Breast epithelium (tissue), 4 donors: Measurements from ENCODE around the gene IQCH. TPM values are rescaled to one million over a fixed set of nuclear protein-coding genes. Genes with fewer than 3 reads are reported as not detected.
"Not testable (repeated sequence)": the region's sequence is repeated elsewhere in the genome, so short reads cannot be mapped to it uniquely, and the experiment has no call there.

Source experiments
- DNase-seq, 2 donors: peaks; one replicate each; pipeline ENCODE4 v3.0.0-alpha.2; 2019; ENCODE audit warnings: low spot score in 2 of 2
- H3K27ac ChIP-seq, 2 donors: fragments of 200-600 bp; sonication (generic) in 1 of 2; one replicate each; pipeline ENCODE4 v1.5.1; 2016 to 2019; ENCODE audit warnings: mild to moderate bottlenecking in 1 of 2
- H3K27me3 ChIP-seq, 2 donors: fragments of 200-600 bp; sonication (generic) in 1 of 2; one replicate each; pipeline versions ENCODE4 v1.5.1 to v1.6.0; 2017 to 2019; ENCODE audit warnings: control low read depth in 1 of 2, mild to moderate bottlenecking in 1 of 2
- H3K36me3 ChIP-seq: fragments of 200-600 bp; one replicate; pipeline ENCODE4 v1.5.1; 2019
- H3K4me1 ChIP-seq, 2 donors: fragments of 200-600 bp; sonication (generic); one replicate each; pipeline ENCODE4 v1.5.1; 2016 to 2019; ENCODE audit warnings: control low read depth in 1 of 2
- H3K4me3 ChIP-seq, 3 donors: fragments of 200-600 bp; sonication (generic); 1 replicate in 2 of 3; 2 replicates in 1 of 3; pipeline ENCODE4 v1.5.1; 2016 to 2019; ENCODE audit warnings: mild to moderate bottlenecking in 3 of 3, moderate library complexity in 2 of 3
- H3K9me3 ChIP-seq, 2 donors: fragments of 200-600 bp; sonication (generic) in 1 of 2; one replicate each; pipeline ENCODE4 v1.5.1; 2016 to 2019; ENCODE audit warnings: control low read depth in 1 of 2
- CTCF ChIP-seq, 3 donors: fragments of 450-650 bp; IDR thresholded peaks; one replicate each; pipeline ENCODE4 v1.5.1; 2016 to 2017; ENCODE audit warnings: antibody characterized with exemption in 3 of 3, mild to moderate bottlenecking in 3 of 3, moderate library complexity in 3 of 3
- POLR2A ChIP-seq: fragments of 450-650 bp; IDR thresholded peaks from one replicate; pipeline ENCODE4 v1.6.1; 2016; ENCODE audit warnings: antibody characterized with exemption, mild to moderate bottlenecking, moderate library complexity
- POLR2AphosphoS5 ChIP-seq, 3 donors: sonication (generic); formaldehyde crosslinking; IDR thresholded peaks; one replicate each; pipeline ENCODE4 v1.6.1; 2017; ENCODE audit warnings: antibody characterized with exemption in 3 of 3
- intact Hi-C: fragments of 100-400 bp; cut with DNase I; formaldehyde crosslinking; loops from one replicate; pipeline ENCODE4 v1.15.1; 2023; ENCODE audit warnings: low total_unique reads
- total RNA-seq, 3 donors: library from RNA; depleted of rRNA; stranded (reverse); fragments of >200 nt; gene quantifications; one replicate each; pipeline ENCODE4 v1.1.0, GENCODE V29; 2016

IQCH gene
- total RNA-seq, 3 donors from 2014 or later = 0.64 to 11.9 (median 6.6) TPM

GRCh38 chr15:67267951-67268941 is 13.7 kb downstream of the IQCH start:
- no peak for TF ChIP-seq CTCF (IDR thresholded peaks at IDR 0.05)
- intact Hi-C loops = no loop called here

DNA sequence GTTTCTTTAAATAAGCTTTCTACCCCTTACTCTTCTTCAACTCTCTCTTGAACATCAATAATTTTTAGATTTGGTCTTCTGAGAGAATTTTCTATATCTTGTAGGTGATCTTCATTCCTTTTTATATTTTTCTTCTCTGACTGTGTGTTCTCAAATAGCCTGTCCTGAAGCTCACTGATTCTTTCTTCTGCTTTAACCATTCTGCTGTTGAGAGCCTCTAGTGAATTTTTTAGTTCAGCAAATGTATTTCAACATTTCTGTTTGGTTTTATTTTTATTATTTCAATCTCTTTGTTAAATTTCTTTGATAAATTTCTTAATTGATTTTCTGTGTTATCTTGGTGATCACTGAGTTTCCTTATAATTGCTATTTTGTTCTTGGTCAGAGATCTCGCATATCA is 19.6 kb downstream of the IQCH start:
- H3K27ac ChIP-seq = no peak overlapping the region
- H3K27me3 ChIP-seq = no peaks in the 10 kb centered on the region
- no peaks in the 10 kb centered on the region for H3K4me1 ChIP-seq
- TF ChIP-seq POLR2A = no peak
- no peak for TF ChIP-seq POLR2AphosphoS5 (IDR thresholded peaks at IDR 0.05)
- no peak for TF ChIP-seq CTCF (IDR thresholded peaks at IDR 0.05)
- DNase-seq = no peak
- no peak overlapping the region for H3K4me3 ChIP-seq
- no peaks in the 10 kb centered on the region for H3K36me3 ChIP-seq
- peaks cover 0 to 13% of the 10 kb centered on the region in 2 donors for H3K9me3 ChIP-seq
- intact Hi-C loops = no loop called here

More at GRCh38 chr15:67267951-67268941, 13.7 kb downstream of the IQCH start:
- no peak for DNase-seq
- Histone ChIP-seq H3K4me3 (no peak overlapping the region), H3K27ac (no peak overlapping the region), H3K36me3 (no peaks in the 10 kb centered on the region), H3K27me3 (no peaks in the 10 kb centered on the region), H3K4me1 (no peaks in the 10 kb centered on the region), H3K9me3 (no peaks in the 10 kb centered on the region)

DNA sequence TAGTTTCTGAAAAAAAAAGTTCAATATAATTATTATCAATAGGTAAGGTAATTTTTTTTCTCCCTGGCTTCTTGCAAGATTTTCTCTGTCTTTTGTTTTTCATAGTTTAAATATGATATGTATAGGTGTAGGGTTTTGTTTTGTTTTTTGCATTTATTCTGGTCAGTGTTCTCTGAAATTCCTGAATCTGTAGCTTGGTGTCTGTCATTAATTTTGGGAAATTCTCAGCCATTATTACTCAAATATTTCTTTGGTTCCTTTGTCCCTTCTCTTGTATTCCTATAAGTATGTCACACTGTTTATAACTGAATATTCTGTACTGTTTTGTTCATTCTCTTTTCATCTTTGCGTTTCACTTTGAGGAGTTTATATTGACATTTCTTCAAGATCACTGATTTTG is 22.1 kb downstream of the IQCH start:
- Histone ChIP-seq H3K4me1 (no peaks in the 10 kb centered on the region), H3K36me3 (no peaks in the 10 kb centered on the region), H3K9me3 (peaks cover 0 to 13% of the 10 kb centered on the region in 2 donors), H3K4me3 (no peak overlapping the region), H3K27me3 (no peaks in the 10 kb centered on the region), H3K27ac (no peak overlapping the region)
- TF ChIP-seq POLR2A (no peak), POLR2AphosphoS5 (IDR thresholded peaks at IDR 0.05) (no peak), CTCF (IDR thresholded peaks at IDR 0.05) (no peak)
- intact Hi-C loops = no loop called here
- DNase-seq = no peak

GRCh38 chr15:67280217-67280616 is 25.6 kb downstream of the IQCH start:
- Histone ChIP-seq H3K4me1 (no peaks in the 10 kb centered on the region), H3K27me3 (no peaks in the 10 kb centered on the region), H3K4me3 (no peak overlapping the region), H3K27ac (no peak overlapping the region), H3K9me3 (no peaks in the 10 kb centered on the region), H3K36me3 (no peaks in the 10 kb centered on the region)
- intact Hi-C loops = loop anchor here (1.0 kb wide), 1 partner anchor 18 kb away; no protein-coding TSS in a partner anchor
- no peak for TF ChIP-seq CTCF (IDR thresholded peaks at IDR 0.05)
- no peak for TF ChIP-seq POLR2A
- no peak for TF ChIP-seq POLR2AphosphoS5 (IDR thresholded peaks at IDR 0.05)
- DNase-seq = no peak

GRCh38 chr15:67281714-67282113 is 27.1 kb downstream of the IQCH start:
- no peak for TF ChIP-seq POLR2AphosphoS5 (IDR thresholded peaks at IDR 0.05)
- TF ChIP-seq CTCF (IDR thresholded peaks at IDR 0.05) = no peak
- no peak for TF ChIP-seq POLR2A
- no peaks in the 10 kb centered on the region for H3K36me3 ChIP-seq
- peaks cover 0 to 5% of the 10 kb centered on the region in 2 donors for H3K9me3 ChIP-seq
- no peak overlapping the region for H3K27ac ChIP-seq
- intact Hi-C loops = no loop called here
- H3K4me1 ChIP-seq = no peaks in the 10 kb centered on the region
- no peak overlapping the region for H3K4me3 ChIP-seq
- DNase-seq = no peak
- no peaks in the 10 kb centered on the region for H3K27me3 ChIP-seq

- H3K36me3 ChIP-seq, H3K27ac ChIP-seq, H3K4me1 ChIP-seq, H3K4me3 ChIP-seq, DNase-seq, H3K9me3 ChIP-seq, intact Hi-C loops, H3K27me3 ChIP-seq: not testable (repeated sequence)
Observed at GRCh38 chr15:67285625-67286024, 31.0 kb downstream of the IQCH start.

DNA sequence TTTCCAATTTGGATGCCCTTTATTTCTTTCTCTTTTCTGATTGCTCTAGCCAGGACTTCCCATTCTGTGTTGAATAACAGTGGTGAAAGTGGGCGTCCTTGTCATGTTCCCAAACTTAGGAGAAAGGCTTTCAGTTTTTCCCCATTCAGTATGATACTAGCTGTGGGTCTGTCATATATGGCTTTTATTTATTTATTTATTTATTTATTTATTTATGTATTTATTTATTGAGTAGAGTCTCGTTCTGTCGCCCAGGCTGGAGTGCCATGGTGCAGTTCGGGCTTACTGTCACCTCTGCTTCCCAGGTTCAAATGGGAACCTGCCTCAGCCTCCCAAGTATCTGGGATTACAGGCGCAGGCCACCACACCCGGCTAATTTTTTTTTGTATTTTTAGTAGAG is 31.8 kb downstream of the IQCH start:
- H3K4me1 ChIP-seq, DNase-seq, H3K27me3 ChIP-seq, H3K36me3 ChIP-seq, H3K27ac ChIP-seq, intact Hi-C loops, H3K4me3 ChIP-seq, H3K9me3 ChIP-seq: not testable (repeated sequence)
